Measurements from ENCODE around the gene MACROD2. TPM values are rescaled to one million over a fixed set of nuclear protein-coding genes. Genes with fewer than 3 reads are reported as not detected.

Gene MACROD2
- total RNA-seq, 4 donors from 2014 or later = 2.9 to 11.3 (median 8.0) TPM

- TF ChIP-seq CTCF (IDR thresholded peaks at IDR 0.05; ENCODE audit: low read depth) = no peak
Observed at GRCh38 chr20:15977026-15977425, 1981.7 kb downstream of the MACROD2 start.

GRCh38 chr20:15977758-15978157 is 1982.4 kb downstream of the MACROD2 start:
- TF ChIP-seq CTCF (IDR thresholded peaks at IDR 0.05; ENCODE audit: low read depth) = no peak

GRCh38 chr20:15986690-15987089 is 1991.4 kb downstream of the MACROD2 start:
- TF ChIP-seq CTCF (IDR thresholded peaks at IDR 0.05; ENCODE audit: low read depth) = no peak

GRCh38 chr20:15991279-15991678 is 1996.0 kb downstream of the MACROD2 start:
- TF ChIP-seq CTCF (IDR thresholded peaks at IDR 0.05; ENCODE audit: low read depth) = no peak

- no peak for TF ChIP-seq CTCF (IDR thresholded peaks at IDR 0.05; ENCODE audit: low read depth)
Observed at GRCh38 chr20:15992564-15992963, 1997.2 kb downstream of the MACROD2 start.

- no peak for TF ChIP-seq CTCF (IDR thresholded peaks at IDR 0.05; ENCODE audit: low read depth)
Observed at GRCh38 chr20:16000112-16000511, 2004.8 kb downstream of the MACROD2 start.

- TF ChIP-seq CTCF (IDR thresholded peaks at IDR 0.05; ENCODE audit: low read depth) = no peak
Observed at GRCh38 chr20:16001286-16001685, 2006.0 kb downstream of the MACROD2 start.

All from subcutaneous adipose tissue (tissue), 4 donors.